B cell (primary cell): ENCODE results near the gene HOXA3. TPM values are rescaled to one million over a fixed set of nuclear protein-coding genes. Genes with fewer than 3 reads are reported as not detected.

Experiments used
- ATAC-seq: fragments of 200-7000 bp; cut with Tn5 transposase; one replicate; pipeline ENCODE4 v1.10.0; 2021; ENCODE audit warnings: low read depth, mild to moderate bottlenecking, moderate number of reproducible peaks, moderate library complexity
- CTCF ChIA-PET: fragments of 350-600 bp; sonication (Branson Sonifier 250); formaldehyde crosslinking; loops from one replicate; lab custom pipeline; 2021; ENCODE audit warnings: antibody characterized with exemption, inconsistent platforms; lab: Charles Lee
- POLR2A ChIA-PET: fragments of 350-600 bp; sonication (Branson Sonifier 250); formaldehyde crosslinking; loops from one replicate; lab custom pipeline; 2021; ENCODE audit warnings: antibody characterized with exemption; lab: Charles Lee
- DNase-seq: peaks from one replicate; pipeline ENCODE4 v3.0.0; 2013
- H2AFZ ChIP-seq: 2 replicates; pipeline ENCODE4 v1.6.1; 2012; ENCODE audit warnings: mild to moderate bottlenecking, low read depth, low read length; ENCODE audit not compliant: insufficient read depth, poor library complexity, severe bottlenecking
- H3K27ac ChIP-seq, 2 donors: 1 replicate in 1 of 2; 2 replicates in 1 of 2; pipeline ENCODE4 v1.5.1; 2012 to 2013; ENCODE audit warnings: low read length in 2 of 2, mild to moderate bottlenecking in 2 of 2, moderate library complexity in 1 of 2
- H3K27me3 ChIP-seq, 4 experiments: fragments of 200-600 bp in 1 of 4; sonication (generic) in 1 of 4; replicated peaks in 1 of 4; 1 replicate in 2 of 4; 2 replicates in 2 of 4; pipeline versions ENCODE4 v1.6.1 to v1.7.0; 2013 to 2016; ENCODE audit warnings: low read length in 3 of 4, mild to moderate bottlenecking in 2 of 4, mixed read lengths in 1 of 4, moderate library complexity in 1 of 4; ENCODE audit not compliant: insufficient read depth in 4 of 4, control insufficient read depth in 3 of 4; ENCODE audit errors: control extremely low read depth in 1 of 4
- H3K36me3 ChIP-seq, 2 experiments: replicated peaks in 1 of 2; 1 replicate in 1 of 2; 2 replicates in 1 of 2; pipeline versions ENCODE4 v1.6.1 to v1.7.1; 2013; ENCODE audit warnings: low read length in 1 of 2; ENCODE audit not compliant: insufficient read depth in 2 of 2, control insufficient read depth in 1 of 2; ENCODE audit errors: control extremely low read depth in 1 of 2, extremely low read depth in 1 of 2
- H3K4me1 ChIP-seq, 2 donors: fragments of 200-600 bp in 1 of 2; sonication (generic) in 1 of 2; 1 replicate in 1 of 2; 2 replicates in 1 of 2; pipeline versions ENCODE4 v1.5.1 to v1.6.1; 2013 to 2017; ENCODE audit warnings: low read length in 2 of 2; ENCODE audit not compliant: control insufficient read depth in 2 of 2, insufficient read depth in 2 of 2
- H3K4me2 ChIP-seq: replicated peaks from 2 replicates; pipeline ENCODE3; 2012; ENCODE audit warnings: mild to moderate bottlenecking, low read depth, low read length; ENCODE audit not compliant: poor library complexity, severe bottlenecking
- H3K4me3 ChIP-seq, 5 experiments: fragments of 200-600 bp in 1 of 5; sonication (generic) in 1 of 5; 1 replicate in 3 of 5; 2 replicates in 2 of 5; pipeline versions ENCODE4 v1.5.1 to v1.7.0; 2011 to 2016; ENCODE audit warnings: low read length in 4 of 5, mild to moderate bottlenecking in 4 of 5, low read depth in 2 of 5, control low read depth in 1 of 5, moderate library complexity in 1 of 5; ENCODE audit not compliant: insufficient read depth in 1 of 5; ENCODE audit errors: control extremely low read depth in 1 of 5, extremely low read depth in 1 of 5
- H3K79me2 ChIP-seq: fragments of 200-600 bp; sonication (generic); one replicate; pipeline ENCODE4 v1.6.0; 2016; ENCODE audit warnings: low read length; ENCODE audit not compliant: control insufficient read depth, insufficient read depth
- H3K9ac ChIP-seq: fragments of 200-600 bp; sonication (generic); 2 replicates; pipeline ENCODE4 v1.6.1; 2017; ENCODE audit warnings: mild to moderate bottlenecking, low read length, moderate library complexity
- H3K9me3 ChIP-seq, 3 donors: one replicate each; pipeline versions ENCODE4 v1.6.1 to v1.7.1; 2013; ENCODE audit warnings: low read length in 2 of 3; ENCODE audit not compliant: control insufficient read depth in 2 of 3, insufficient read depth in 1 of 3; ENCODE audit errors: control extremely low read depth in 1 of 3
- H4K20me1 ChIP-seq: 2 replicates; pipeline ENCODE4 v1.6.0; 2012; ENCODE audit warnings: mild to moderate bottlenecking, low read length; ENCODE audit not compliant: insufficient read depth, control insufficient read depth, poor library complexity, severe bottlenecking
- H3K27ac Mint-ChIP-seq: one replicate; pipeline ENCODE4 v1.8.0; 2021; ENCODE audit warnings: mixed read lengths
- H3K27me3 Mint-ChIP-seq: one replicate; pipeline ENCODE4 v1.8.0; 2021; ENCODE audit warnings: mixed read lengths
- H3K4me1 Mint-ChIP-seq: one replicate; pipeline ENCODE4 v1.8.0; 2021; ENCODE audit warnings: mixed read lengths
- H3K4me3 Mint-ChIP-seq: one replicate; pipeline ENCODE4 v1.8.0; 2021; ENCODE audit warnings: mixed read lengths
- H3K9me3 Mint-ChIP-seq: one replicate; pipeline ENCODE4 v1.8.0; 2022; ENCODE audit warnings: mixed read lengths; ENCODE audit not compliant: insufficient read depth
- CTCF ChIP-seq: fragments of 200-600 bp; IDR thresholded peaks from one replicate; pipeline ENCODE4 v1.8.0; 2022; ENCODE audit warnings: antibody characterized with exemption, mild to moderate bottlenecking
- EZH2 ChIP-seq: IDR thresholded peaks from 2 replicates; pipeline ENCODE4 v1.6.1; 2012; ENCODE audit warnings: borderline replicate concordance, low read depth, mild to moderate bottlenecking, moderate library complexity, low read length; ENCODE audit not compliant: insufficient read depth, poor library complexity, severe bottlenecking
- WGBS: methylation state at CpG from one replicate; pipeline ENCODE4 v1.1.5; 2013; ENCODE audit warnings: missing lambda C conversion rate; ENCODE audit not compliant: insufficient coverage; 5-methylcytosine and 5-hydroxymethylcytosine counted together
- intact Hi-C: fragments of 100-400 bp; cut with micrococcal nuclease; formaldehyde crosslinking; loops from one replicate; pipeline ENCODE4 v1.10.0; 2022
- polyA plus RNA-seq: library from polyadenylated mRNA; depleted of rRNA; stranded (reverse); fragments of >200 nt; gene quantifications from 2 replicates; pipeline ENCODE4 v1.2.3, GENCODE V29; 2012
- total RNA-seq, 2 donors: library from RNA; stranded (reverse); fragments of 120-200 nt in 1 of 2; gene quantifications; 1 replicate in 1 of 2; 2 replicates in 1 of 2; pipeline versions ENCODE4 v1.2.3 to v1.2.4, GENCODE V29; 2013 to 2022

HOXA3 gene
- total and polyA plus RNA-seq, 2 donors (not counting 1 experiment from before 2014, with no cell fraction given): 0.07 TPM; not detected in 1

- Histone ChIP-seq H3K4me1 (peaks cover 50 to 71% of the 10 kb centered on the region in 2 donors), H3K9me3 (peaks cover 0 to 75% (median 9%) of the 10 kb centered on the region in 3 donors), H3K4me2 (peak within 1 kb of the TSS; percentile 71), H3K4me3 (peak within 1 kb of the TSS in 4 of 5 experiments; percentile 11 to 28 (median 19)), H4K20me1 (no peaks in the 10 kb centered on the region), H2AFZ (peak within 1 kb of the TSS; percentile 36), H3K9ac (peak within 1 kb of the TSS; percentile 26), H3K27ac (no peak within 1 kb of the TSS), H3K79me2 (no peaks in the 10 kb centered on the region), H3K27me3 (peaks cover 0 to 96% (median 80%) of the 10 kb centered on the region in 4 experiments), H3K36me3 (no peaks in the 10 kb centered on the region)
- no peak for TF ChIP-seq CTCF
- TF ChIP-seq EZH2: peak; percentile 50
- H3K27ac Mint-ChIP-seq: peak within 1 kb of the TSS; percentile 77
- peak within 1 kb of the TSS; percentile 78 for H3K4me3 Mint-ChIP-seq
- H3K27me3 Mint-ChIP-seq: peaks cover 77% of the 10 kb centered on the region
- intact Hi-C loops: loop anchor here (2.0 to 5.0 kb wide), 2 partner anchors 20 to 33 kb away; partner anchors contain the start of gene HOXA3
- DNase-seq (peak; percentile 62), ATAC-seq (no peak)
- H3K4me1 Mint-ChIP-seq: peaks cover 41% of the 10 kb centered on the region
- 16% methylated on average over 35 of the region's 43 CpGs for whole genome bisulfite sequencing
- CTCF ChIA-PET: interaction anchor here (0.7 to 5.9 kb wide), 5 partner anchors 11 to 57 kb away, joined by 3 to 28 read pairs (median 11); partner anchors contain the start of gene HOXA13
- POLR2A ChIA-PET: no interaction called here
- no peaks in the 10 kb centered on the region for H3K9me3 Mint-ChIP-seq
Measured at GRCh38 chr7:27185013-27185853, 32.9 kb upstream of the HOXA3 start, which contains the start of gene HOXA11. Gene HOXA11, minus strand, starts transcription at chr7:27185232. Its CDS starts 88 bp downstream, at chr7:27185144.
